Coronary artery (tissue), 2 donors: Measurements from ENCODE around the gene FAM221A.
"Not testable (repeated sequence)": the region's sequence is repeated elsewhere in the genome, so short reads cannot be mapped to it uniquely, and the experiment has no call there.

Experiments used
- DNase-seq: peaks from one replicate; pipeline ENCODE4 v3.0.0-alpha.2; 2017; ENCODE audit warnings: low spot score
- H3K27ac ChIP-seq, 2 donors: fragments of 200-600 bp; sonication (generic); one replicate each; pipeline ENCODE4 v1.5.1; 2016 to 2019
- H3K4me3 ChIP-seq: fragments of 200-600 bp; sonication (generic); 2 replicates; pipeline ENCODE4 v1.5.1; 2016; ENCODE audit warnings: mild to moderate bottlenecking, moderate library complexity
- CTCF ChIP-seq: fragments of 200-600 bp; sonication (generic); IDR thresholded peaks from one replicate; pipeline ENCODE4 v1.5.1; 2019; ENCODE audit warnings: antibody characterized with exemption

FAM221A gene

GRCh38 chr7:23661385-23661784 lies 18.6 kb upstream of the FAM221A start:
- H3K4me3 ChIP-seq = no peak overlapping the region
- no peak overlapping the region for H3K27ac ChIP-seq
- TF ChIP-seq CTCF = no peak
- no peak for DNase-seq

- H3K27ac ChIP-seq = no peak overlapping the region
- no peak for DNase-seq
- H3K4me3 ChIP-seq = no peak overlapping the region
- TF ChIP-seq CTCF = no peak
Observed at GRCh38 chr7:23662124-23662983, 17.6 kb upstream of the FAM221A start.

- H3K27ac ChIP-seq = no peak overlapping the region
- DNase-seq = no peak
- H3K4me3 ChIP-seq = no peak overlapping the region
- TF ChIP-seq CTCF = no peak
Observed at GRCh38 chr7:23662984-23663313, 17.1 kb upstream of the FAM221A start.

- no peak for DNase-seq
- Histone ChIP-seq H3K4me3 (no peak overlapping the region), H3K27ac (no peak overlapping the region)
- TF ChIP-seq CTCF = no peak
Observed at GRCh38 chr7:23664122-23664521, 15.9 kb upstream of the FAM221A start.

GRCh38 chr7:23672033-23672432 lies 8.0 kb upstream of the FAM221A start:
- H3K4me3 ChIP-seq = no peak overlapping the region
- TF ChIP-seq CTCF = no peak

GRCh38 chr7:23680414-23681405 lies 711 bp downstream of the FAM221A start:
- Histone ChIP-seq H3K4me3 (peak overlapping the region; percentile 86), H3K27ac (peak overlapping the region; percentile 69 to 83)
- peak; percentile 78 for DNase-seq
- no peak for TF ChIP-seq CTCF

More at GRCh38 chr7:23672033-23672432, 8.0 kb upstream of the FAM221A start:
- DNase-seq = no peak
- no peak overlapping the region for H3K27ac ChIP-seq

GRCh38 chr7:23684041-23684440 lies 4.0 kb downstream of the FAM221A start:
- not testable (repeated sequence) for H3K4me3 ChIP-seq, DNase-seq, H3K27ac ChIP-seq
